HCT116 (cell line): ENCODE data around the gene PCMTD2. TPM values are rescaled to one million over a fixed set of nuclear protein-coding genes. Genes with fewer than 3 reads are reported as not detected.

Experiments
- ATAC-seq: fragments of 200-7000 bp; cut with Tn5 transposase; 2 replicates; pipeline ENCODE4 v1.9.1; 2020; ENCODE audit warnings: mild to moderate bottlenecking, moderate library complexity
- BruUV-seq: library from RNA; stranded (reverse); fragments of 400-500 nt; replicated peaks from 2 replicates; lab custom pipeline; 2021; lab: Mats Ljungman, UMichigan
- CTCF ChIA-PET: fragments of 300-600 bp; sonication (Branson Sonifier 250); formaldehyde crosslinking; loops from one replicate; lab custom pipeline; 2021; ENCODE audit warnings: antibody characterized with exemption; lab: Charles Lee
- POLR2A ChIA-PET: fragments of 300-600, 350-600 bp; sonication (Branson Sonifier 250); formaldehyde crosslinking; loops from one replicate; lab custom pipeline; 2021; ENCODE audit warnings: antibody characterized with exemption; lab: Charles Lee
- RAD21 ChIA-PET, 2 experiments: fragments of 300-600 bp; sonication (Branson Sonifier 250); formaldehyde crosslinking; loops; one replicate each; lab custom pipeline; 2023; ENCODE audit warnings: low total read pairs in 2 of 2; ENCODE audit not compliant: uncharacterized antibody in 2 of 2, unreplicated experiment in 2 of 2, low non-redundant PET in 1 of 2; lab: Charles Lee
- DNase-seq: peaks from one replicate; pipeline ENCODE4 v3.0.0-alpha.2; 2010; ENCODE audit warnings: low read depth, low spot score
- H2AFZ ChIP-seq: fragments of 200-600 bp; shearing (Covaris generic), sonication (generic); 2 replicates; pipeline ENCODE4 v1.6.1; 2017; ENCODE audit warnings: low read depth, mixed run types, mixed read lengths, antibody characterized with exemption, low read length; ENCODE audit not compliant: poor library complexity, severe bottlenecking
- H3K27ac ChIP-seq: 2 replicates; pipeline ENCODE4 v1.5.1; 2012; ENCODE audit warnings: low read depth, low read length
- H3K27me3 ChIP-seq: fragments of 200-600 bp; sonication (generic); 2 replicates; pipeline ENCODE4 v1.6.1; 2016; ENCODE audit warnings: mixed run types, low read length, mixed read lengths; ENCODE audit not compliant: insufficient read depth
- H3K36me3 ChIP-seq, 2 experiments: fragments of 200-500 bp in 1 of 2; fragments of 200-600 bp in 1 of 2; sonication (Bioruptor generic) in 1 of 2; sonication (generic) in 1 of 2; 2 replicates each; pipeline versions ENCODE4 v1.5.1 to v1.6.1; 2014 to 2016; ENCODE audit warnings: low read length in 2 of 2, inconsistent platforms in 1 of 2, mixed read lengths in 1 of 2, mixed run types in 1 of 2; ENCODE audit not compliant: insufficient read depth in 2 of 2, control insufficient read depth in 1 of 2
- H3K4me1 ChIP-seq, 2 experiments: fragments of 200-600 bp in 1 of 2; sonication (generic) in 1 of 2; 2 replicates each; pipeline versions ENCODE4 v1.5.1 to v1.6.1; 2012 to 2017; ENCODE audit warnings: low read length in 2 of 2, inconsistent platforms in 1 of 2, mild to moderate bottlenecking in 1 of 2, mixed read lengths in 1 of 2, mixed run types in 1 of 2, moderate library complexity in 1 of 2; ENCODE audit not compliant: insufficient read depth in 2 of 2, control insufficient read depth in 1 of 2
- H3K4me2 ChIP-seq: fragments of 200-600 bp; sonication (generic); 2 replicates; pipeline ENCODE4 v1.6.1; 2017; ENCODE audit warnings: mixed run types, low read length, mixed read lengths
- H3K4me3 ChIP-seq, 2 experiments: fragments of 200-600 bp in 1 of 2; sonication (generic) in 1 of 2; replicated peaks in 1 of 2; 2 replicates each; pipeline ENCODE4 v1.5.1; 2011 to 2016; ENCODE audit warnings: low read length in 2 of 2, control low read depth in 1 of 2, low read depth in 1 of 2, mild to moderate bottlenecking in 1 of 2, mixed read lengths in 1 of 2, mixed run types in 1 of 2
- H3K79me2 ChIP-seq: fragments of 200-600 bp; sonication (generic); 2 replicates; pipeline ENCODE4 v1.6.1; 2017; ENCODE audit warnings: mild to moderate bottlenecking, mixed run types, low read length, moderate library complexity, mixed read lengths; ENCODE audit not compliant: insufficient read depth
- H3K9ac ChIP-seq: fragments of 200-600 bp; sonication (generic); 2 replicates; pipeline ENCODE4 v1.6.1; 2016; ENCODE audit warnings: low read length, mixed read lengths
- H3K9me2 ChIP-seq: fragments of 200-600 bp; sonication (generic), shearing (Covaris generic); 2 replicates; pipeline ENCODE4 v1.6.1; 2017; ENCODE audit warnings: mixed run types, mild to moderate bottlenecking, moderate library complexity; ENCODE audit not compliant: insufficient read depth
- H3K9me3 ChIP-seq, 2 experiments: fragments of 200-500 bp in 1 of 2; fragments of 200-600 bp in 1 of 2; sonication (Bioruptor generic) in 1 of 2; sonication (generic) in 1 of 2; 2 replicates each; pipeline ENCODE4 v1.6.1; 2014 to 2017; ENCODE audit warnings: low read length in 2 of 2, mixed read lengths in 2 of 2, inconsistent platforms in 1 of 2, low read depth in 1 of 2, mild to moderate bottlenecking in 1 of 2, mixed run types in 1 of 2, moderate library complexity in 1 of 2; ENCODE audit not compliant: control insufficient read depth in 1 of 2, insufficient read depth in 1 of 2
- H4K20me1 ChIP-seq: fragments of 200-600 bp; sonication (generic), shearing (Covaris generic); 2 replicates; pipeline ENCODE4 v1.6.1; 2017; ENCODE audit warnings: mixed run types, mild to moderate bottlenecking, moderate library complexity; ENCODE audit not compliant: insufficient read depth
- CBX3 ChIP-seq: IDR thresholded peaks from 2 replicates; pipeline ENCODE4 v1.6.1; 2012; ENCODE audit warnings: low read depth
- EGR1 ChIP-seq: IDR thresholded peaks from 2 replicates; pipeline ENCODE4 v1.6.1; 2012; ENCODE audit warnings: low read depth
- ELF1 ChIP-seq: IDR thresholded peaks from 2 replicates; pipeline ENCODE4 v1.6.1; 2012; ENCODE audit warnings: low read depth, borderline replicate concordance
- EZH2 ChIP-seq: fragments of 200-600 bp; sonication (generic); IDR thresholded peaks from 2 replicates; pipeline ENCODE4 v1.6.1; 2017; ENCODE audit warnings: antibody characterized with exemption, mixed run types
- FOSL1 ChIP-seq: IDR thresholded peaks from 2 replicates; pipeline ENCODE4 v1.6.1; 2012; ENCODE audit warnings: low read depth
- JUND ChIP-seq: IDR thresholded peaks from 2 replicates; pipeline ENCODE4 v1.6.1; 2012
- RAD21 ChIP-seq: IDR thresholded peaks from 2 replicates; pipeline ENCODE4 v1.6.1; 2012; ENCODE audit warnings: low read depth, mild to moderate bottlenecking
- SRF ChIP-seq: IDR thresholded peaks from 2 replicates; pipeline ENCODE4 v1.6.1; 2012; ENCODE audit warnings: low read depth
- TCF7L2 ChIP-seq: IDR thresholded peaks from 2 replicates; pipeline ENCODE4 v1.7.0; 2011; ENCODE audit warnings: borderline replicate concordance, inconsistent platforms; ENCODE audit not compliant: insufficient read depth, insufficient read length; ENCODE audit errors: extremely low read depth
- YY1 ChIP-seq: IDR thresholded peaks from 2 replicates; pipeline ENCODE4 v1.6.1; 2011; ENCODE audit warnings: low read length, low read depth, moderate library complexity, mild to moderate bottlenecking; ENCODE audit not compliant: insufficient replicate concordance; ENCODE audit errors: extremely low read depth
- intact Hi-C: fragments of 100-400 bp; cut with micrococcal nuclease; formaldehyde crosslinking; loops from 2 replicates; pipeline ENCODE4 v1.10.0; 2022
- total RNA-seq: library from RNA; stranded (reverse); gene quantifications from one replicate; pipeline ENCODE4 v1.2.1, GENCODE V29; 2021; ENCODE audit not compliant: unreplicated experiment
- TF ChIP-seq, protein P1 (sequence below): IDR thresholded peaks from 2 replicates; pipeline ENCODE4 v1.6.1; 2012
- TF ChIP-seq, protein P2 (sequence below): IDR thresholded peaks from 2 replicates; pipeline ENCODE4 v1.6.1; 2012
- TF ChIP-seq, protein P3 (sequence below): IDR thresholded peaks from 2 replicates; pipeline ENCODE4 v1.6.1; 2012; ENCODE audit warnings: low read depth
- TF ChIP-seq, protein P4 (sequence below): IDR thresholded peaks from 2 replicates; pipeline ENCODE4 v1.6.1; 2011; ENCODE audit warnings: mild to moderate bottlenecking, low read length, moderate library complexity; ENCODE audit not compliant: insufficient replicate concordance; ENCODE audit errors: extremely low read depth

PCMTD2 gene
- total RNA-seq, 1 experiment from 2014 or later: 44.7 TPM

DNA sequence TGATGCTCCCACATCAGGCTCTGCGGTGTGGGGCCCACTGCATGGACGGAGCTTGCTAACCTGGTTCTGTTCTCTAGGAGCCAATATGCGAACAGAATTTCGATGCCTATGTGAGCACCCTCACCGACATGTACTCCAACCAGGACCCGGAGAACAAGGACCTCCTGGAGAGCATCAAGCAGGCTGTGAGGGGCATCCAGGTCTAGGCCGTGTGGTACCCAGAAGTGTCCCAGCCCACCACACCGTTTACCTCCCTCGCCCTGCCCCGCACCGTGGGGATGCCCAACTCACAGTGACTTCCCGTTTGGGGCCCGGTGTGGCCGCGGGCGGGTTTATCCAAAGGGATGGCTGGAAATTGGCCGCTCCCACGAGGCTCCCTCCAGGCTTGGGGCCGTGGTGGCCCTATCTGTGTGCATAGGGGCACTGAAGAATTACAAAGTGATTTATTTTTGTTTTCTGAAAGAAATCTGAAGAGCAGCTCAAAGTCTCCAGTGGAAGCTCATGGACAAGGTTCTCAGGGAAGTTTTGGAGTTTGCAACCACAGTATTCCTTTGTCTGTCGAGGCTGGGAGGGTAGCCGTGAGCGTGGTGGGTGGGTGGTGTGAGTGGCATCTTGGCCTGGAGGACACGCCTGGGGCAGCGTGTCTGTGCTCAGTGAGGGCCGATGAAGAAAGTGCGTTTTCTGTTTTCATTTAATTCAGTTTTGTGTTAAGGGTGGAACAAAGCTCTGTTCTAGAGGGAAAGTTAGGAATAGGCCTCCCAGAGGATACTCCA, 15.1 kb upstream of the PCMTD2 start:
- H3K36me3 ChIP-seq: no peaks in the 10 kb centered on the region
- ChIA-PET POLR2A (no interaction called here), CTCF (interaction anchor here (0.5 kb wide), 1 partner anchor 702 kb away, joined by 3 read pairs; no protein-coding TSS in a partner anchor), RAD21 (no interaction called here)
- no TSS peak for BruUV-seq
- H3K9me3 ChIP-seq: no peaks in the 10 kb centered on the region
- H3K4me3 ChIP-seq: no peak overlapping the region
- no peaks in the 10 kb centered on the region for H3K4me1 ChIP-seq
- no peak overlapping the region for H2AFZ ChIP-seq
- H3K9ac ChIP-seq: no peak overlapping the region
- no peaks in the 10 kb centered on the region for H3K79me2 ChIP-seq
- no peaks in the 10 kb centered on the region for H3K27me3 ChIP-seq
- DNase-seq: no peak
- no peaks in the 10 kb centered on the region for H4K20me1 ChIP-seq
- intact Hi-C loops: no loop called here
- no peak overlapping the region for H3K4me2 ChIP-seq
- H3K9me2 ChIP-seq: no peaks in the 10 kb centered on the region
- TF ChIP-seq EGR1 (no peak), TCF7L2 (no peak)
- no peak for ATAC-seq
- no peak overlapping the region for H3K27ac ChIP-seq

DNA sequence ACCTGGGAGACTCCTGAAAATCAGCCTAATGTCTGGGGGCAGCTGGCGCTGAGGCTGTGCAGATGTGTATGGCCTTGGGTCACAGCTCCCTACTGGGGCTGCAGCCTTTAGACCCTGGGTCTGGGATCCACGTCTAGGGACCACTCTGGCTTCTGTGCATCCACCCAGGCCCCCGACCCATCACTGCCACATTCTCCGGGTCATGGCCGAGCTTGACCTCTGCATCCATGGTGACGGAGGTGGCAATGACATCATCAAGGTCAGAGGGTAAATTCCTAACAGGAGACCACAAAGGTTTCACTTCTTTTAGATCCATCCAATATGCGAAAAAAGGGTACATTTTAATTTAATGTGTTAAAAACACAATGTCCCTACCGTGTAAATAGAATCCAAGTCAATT, 14.5 kb upstream of the PCMTD2 start:
- H3K4me2 ChIP-seq: no peak overlapping the region
- BruUV-seq: no TSS peak
- POLR2A ChIA-PET: no interaction called here
- H3K4me3 ChIP-seq: no peak overlapping the region
- intact Hi-C loops: no loop called here
- H3K9ac ChIP-seq: no peak overlapping the region
- H3K4me1 ChIP-seq: no peaks in the 10 kb centered on the region
- no peak for DNase-seq
- H3K36me3 ChIP-seq: no peaks in the 10 kb centered on the region
- H3K27me3 ChIP-seq: no peaks in the 10 kb centered on the region
- H3K27ac ChIP-seq: no peak overlapping the region
- CTCF ChIA-PET: no interaction called here
- H2AFZ ChIP-seq: no peak overlapping the region
- RAD21 ChIA-PET: no interaction called here
- H3K9me2 ChIP-seq: no peaks in the 10 kb centered on the region
- H3K9me3 ChIP-seq: no peaks in the 10 kb centered on the region
- H4K20me1 ChIP-seq: no peaks in the 10 kb centered on the region
- H3K79me2 ChIP-seq: no peaks in the 10 kb centered on the region
- ATAC-seq: no peak
- TF ChIP-seq FOSL1 (no peak), YY1 (no peak), TCF7L2 (no peak), ELF1 (no peak), CBX3 (no peak), EGR1 (no peak), EZH2 (no peak), RAD21 (no peak), SRF (no peak), JUND (no peak)
- TF ChIP-seq, protein P1, sequence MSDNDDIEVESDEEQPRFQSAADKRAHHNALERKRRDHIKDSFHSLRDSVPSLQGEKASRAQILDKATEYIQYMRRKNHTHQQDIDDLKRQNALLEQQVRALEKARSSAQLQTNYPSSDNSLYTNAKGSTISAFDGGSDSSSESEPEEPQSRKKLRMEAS: no peak
- TF ChIP-seq, protein P2, sequence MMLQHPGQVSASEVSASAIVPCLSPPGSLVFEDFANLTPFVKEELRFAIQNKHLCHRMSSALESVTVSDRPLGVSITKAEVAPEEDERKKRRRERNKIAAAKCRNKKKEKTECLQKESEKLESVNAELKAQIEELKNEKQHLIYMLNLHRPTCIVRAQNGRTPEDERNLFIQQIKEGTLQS: no peak
- TF ChIP-seq, protein P3, sequence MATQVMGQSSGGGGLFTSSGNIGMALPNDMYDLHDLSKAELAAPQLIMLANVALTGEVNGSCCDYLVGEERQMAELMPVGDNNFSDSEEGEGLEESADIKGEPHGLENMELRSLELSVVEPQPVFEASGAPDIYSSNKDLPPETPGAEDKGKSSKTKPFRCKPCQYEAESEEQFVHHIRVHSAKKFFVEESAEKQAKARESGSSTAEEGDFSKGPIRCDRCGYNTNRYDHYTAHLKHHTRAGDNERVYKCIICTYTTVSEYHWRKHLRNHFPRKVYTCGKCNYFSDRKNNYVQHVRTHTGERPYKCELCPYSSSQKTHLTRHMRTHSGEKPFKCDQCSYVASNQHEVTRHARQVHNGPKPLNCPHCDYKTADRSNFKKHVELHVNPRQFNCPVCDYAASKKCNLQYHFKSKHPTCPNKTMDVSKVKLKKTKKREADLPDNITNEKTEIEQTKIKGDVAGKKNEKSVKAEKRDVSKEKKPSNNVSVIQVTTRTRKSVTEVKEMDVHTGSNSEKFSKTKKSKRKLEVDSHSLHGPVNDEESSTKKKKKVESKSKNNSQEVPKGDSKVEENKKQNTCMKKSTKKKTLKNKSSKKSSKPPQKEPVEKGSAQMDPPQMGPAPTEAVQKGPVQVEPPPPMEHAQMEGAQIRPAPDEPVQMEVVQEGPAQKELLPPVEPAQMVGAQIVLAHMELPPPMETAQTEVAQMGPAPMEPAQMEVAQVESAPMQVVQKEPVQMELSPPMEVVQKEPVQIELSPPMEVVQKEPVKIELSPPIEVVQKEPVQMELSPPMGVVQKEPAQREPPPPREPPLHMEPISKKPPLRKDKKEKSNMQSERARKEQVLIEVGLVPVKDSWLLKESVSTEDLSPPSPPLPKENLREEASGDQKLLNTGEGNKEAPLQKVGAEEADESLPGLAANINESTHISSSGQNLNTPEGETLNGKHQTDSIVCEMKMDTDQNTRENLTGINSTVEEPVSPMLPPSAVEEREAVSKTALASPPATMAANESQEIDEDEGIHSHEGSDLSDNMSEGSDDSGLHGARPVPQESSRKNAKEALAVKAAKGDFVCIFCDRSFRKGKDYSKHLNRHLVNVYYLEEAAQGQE: no peak
- TF ChIP-seq, protein P4, sequence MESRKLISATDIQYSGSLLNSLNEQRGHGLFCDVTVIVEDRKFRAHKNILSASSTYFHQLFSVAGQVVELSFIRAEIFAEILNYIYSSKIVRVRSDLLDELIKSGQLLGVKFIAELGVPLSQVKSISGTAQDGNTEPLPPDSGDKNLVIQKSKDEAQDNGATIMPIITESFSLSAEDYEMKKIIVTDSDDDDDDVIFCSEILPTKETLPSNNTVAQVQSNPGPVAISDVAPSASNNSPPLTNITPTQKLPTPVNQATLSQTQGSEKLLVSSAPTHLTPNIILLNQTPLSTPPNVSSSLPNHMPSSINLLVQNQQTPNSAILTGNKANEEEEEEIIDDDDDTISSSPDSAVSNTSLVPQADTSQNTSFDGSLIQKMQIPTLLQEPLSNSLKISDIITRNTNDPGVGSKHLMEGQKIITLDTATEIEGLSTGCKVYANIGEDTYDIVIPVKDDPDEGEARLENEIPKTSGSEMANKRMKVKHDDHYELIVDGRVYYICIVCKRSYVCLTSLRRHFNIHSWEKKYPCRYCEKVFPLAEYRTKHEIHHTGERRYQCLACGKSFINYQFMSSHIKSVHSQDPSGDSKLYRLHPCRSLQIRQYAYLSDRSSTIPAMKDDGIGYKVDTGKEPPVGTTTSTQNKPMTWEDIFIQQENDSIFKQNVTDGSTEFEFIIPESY: no peak
